Pancreas (tissue), 10 donors: ENCODE data around the gene TDRD15. TPM values are rescaled to one million over a fixed set of nuclear protein-coding genes. Genes with fewer than 3 reads are reported as not detected.

Source experiments
- ATAC-seq, 4 donors: fragments of 200-7000 bp; cut with Tn5 transposase; one replicate each; pipeline versions ENCODE4 v1.8.0 to v1.9.1; 2020; ENCODE audit warnings: mild to moderate bottlenecking in 4 of 4, moderate library complexity in 4 of 4
- DNase-seq, 6 donors: peaks; one replicate each; pipeline ENCODE4 v3.0.0-alpha.2; 2020
- FAIRE-seq: peaks from 2 replicates; lab custom pipeline; 2012; peaks lifted over from hg19 to GRCh38; lab: Jason Lieb, UNC
- H3K27ac ChIP-seq, 4 donors: fragments of 200-600 bp; sonication (generic); 1 replicate in 3 of 4; 2 replicates in 1 of 4; pipeline versions ENCODE4 v1.5.0 to v1.8.0; 2020
- H3K27me3 ChIP-seq, 4 donors: fragments of 200-600 bp; one replicate each; pipeline ENCODE4 v1.8.0; 2021
- H3K36me3 ChIP-seq, 3 donors: fragments of 200-600 bp; sonication (generic) in 1 of 3; one replicate each; pipeline versions ENCODE4 v1.5.0 to v1.8.0; 2020 to 2021
- H3K4me1 ChIP-seq, 3 donors: fragments of 200-600 bp; one replicate each; pipeline ENCODE4 v1.8.0; 2021
- H3K4me3 ChIP-seq, 4 donors: fragments of 200-600 bp; sonication (generic) in 2 of 4; one replicate each; pipeline versions ENCODE4 v1.5.0 to v1.8.0; 2020 to 2021
- H3K9me3 ChIP-seq, 4 donors: fragments of 200-600 bp; one replicate each; pipeline ENCODE4 v1.8.0; 2021
- CTCF ChIP-seq, 4 donors: fragments of 200-600 bp; sonication (generic) in 3 of 4; IDR thresholded peaks; one replicate each; pipeline versions ENCODE4 v1.5.0 to v1.8.0; 2021; ENCODE audit warnings: antibody characterized with exemption in 4 of 4
- WGBS, 2 donors: extraction: QIAGEN DNeasy Blood & Tissue Kit; methylation state at CpG; one replicate each; pipeline ENCODE4 v1.1.7; 2013; 5-methylcytosine and 5-hydroxymethylcytosine counted together
- intact Hi-C, 3 donors: fragments of 100-400 bp; cut with DNase I; formaldehyde crosslinking; loops; one replicate each; pipeline versions ENCODE4 v1.11.1 to v1.14.2; 2022
- polyA plus RNA-seq, 2 donors: library from polyadenylated mRNA; stranded (reverse); fragments of 200-250 nt; gene quantifications; one replicate each; pipeline ENCODE4 v1.2.3, GENCODE V29; 2013
- total RNA-seq, 6 donors: library from RNA; stranded (reverse); fragmentation: NEBNext Ultra II Directional in 4 of 6; extraction: Animal tissue kit (Norgen Biotek cat#: 25700) in 4 of 6; gene quantifications; one replicate each; pipeline versions ENCODE4 v1.2.1 to v1.2.4, GENCODE V29; 2021 to 2023
- donor health status: healthy with polysubstance abuse.
- donor health status: DM: no; HTN: no; CAD: no; lungs with moderate emphysema.
- donor health status: DM: no; HTN: no; CAD: no.
- donor health status: control.
- donor health status: control.
- donor health status: Bipolar disorder and iron deficiency.
- donor health status: DM: yes; HTN: yes; CAD: no.
- donor health status: DM: no; HTN: no; CAD: no.
- donor health status: DM: no; HTN: no; CAD: no.
- donor health status: DM: yes; HTN: yes; CAD: no.

TDRD15 gene
- total and polyA plus RNA-seq, 8 donors: not detected

- no peak for TF ChIP-seq CTCF (IDR thresholded peaks at IDR 0.05)
- no peak for DNase-seq
- H3K4me3 ChIP-seq: no peak overlapping the region
- H3K9me3 ChIP-seq: no peaks in the 10 kb centered on the region
- H3K27me3 ChIP-seq: no peaks in the 10 kb centered on the region
- no peak for ATAC-seq
- WGBS, 2 donors: 52 to 56% methylated on average over 1 of the region's 1 CpG
- H3K27ac ChIP-seq: no peak overlapping the region
- FAIRE-seq: no peak
- peaks cover 0 to 7% (median 2%) of the 10 kb centered on the region in 3 donors for H3K4me1 ChIP-seq
- intact Hi-C loops: no loop called here
- H3K36me3 ChIP-seq: no peaks in the 10 kb centered on the region
Measured at GRCh38 chr2:21104030-21104660, 19.6 kb upstream of the TDRD15 start.

DNA sequence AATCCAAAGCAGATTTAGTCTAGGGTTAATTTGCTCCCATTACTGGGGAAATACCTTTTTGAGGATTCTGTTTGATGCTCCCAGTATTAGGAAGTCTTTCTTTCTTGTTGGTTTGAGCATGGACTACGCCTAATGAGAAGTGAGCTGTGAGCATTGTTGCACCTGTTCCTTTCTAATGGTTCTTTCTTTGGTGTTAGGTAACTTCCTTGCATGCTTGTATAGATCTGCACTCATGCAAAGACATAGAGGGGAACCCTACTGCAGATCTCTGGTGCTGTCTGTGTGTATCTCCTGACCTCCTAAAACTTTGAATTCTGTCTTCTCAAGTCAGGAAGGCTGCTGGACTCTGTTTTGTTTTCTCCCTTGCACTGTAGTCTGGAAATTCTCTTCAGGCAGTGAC lies 12.8 kb upstream of the TDRD15 start:
- Histone ChIP-seq H3K27ac (no peak overlapping the region), H3K9me3 (no peaks in the 10 kb centered on the region), H3K27me3 (no peaks in the 10 kb centered on the region), H3K36me3 (no peaks in the 10 kb centered on the region), H3K4me1 (no peaks in the 10 kb centered on the region), H3K4me3 (no peak overlapping the region)
- TF ChIP-seq CTCF (IDR thresholded peaks at IDR 0.05): no peak
- DNase-seq (no peak), FAIRE-seq (no peak), ATAC-seq (no peak)
- intact Hi-C loops: loop anchor here in 1 of 3 donors (5.0 kb wide), 1 partner anchor 69 kb away; the partner anchor contains the start of gene APOB
- WGBS, 2 donors: 70 to 94% methylated on average over 1 of the region's 1 CpG

DNA sequence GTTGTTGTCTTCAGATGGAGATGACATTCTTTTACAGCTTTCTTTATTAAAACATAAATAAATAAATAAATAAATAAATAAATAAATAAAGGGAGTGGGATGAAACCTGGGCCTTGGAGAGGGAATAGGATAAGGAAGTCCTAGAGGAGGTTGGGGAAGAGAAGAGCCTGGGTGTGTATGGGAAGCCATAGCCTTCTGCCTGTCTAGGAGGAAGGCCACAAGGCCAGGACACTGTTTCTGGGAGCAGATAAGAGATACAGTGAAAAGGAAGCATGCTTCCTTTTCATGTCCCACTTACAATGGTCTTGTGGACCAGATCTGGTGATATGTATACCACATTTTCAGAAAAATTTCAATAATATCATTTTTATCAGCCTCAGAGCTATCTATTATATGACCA lies 6.1 kb upstream of the TDRD15 start:
- H3K4me1 ChIP-seq: no peaks in the 10 kb centered on the region
- TF ChIP-seq CTCF (IDR thresholded peaks at IDR 0.05): no peak
- H3K4me3 ChIP-seq: no peak overlapping the region
- no peaks in the 10 kb centered on the region for H3K36me3 ChIP-seq
- DNase-seq (no peak), ATAC-seq (no peak), FAIRE-seq (no peak)
- peaks cover 0 to 2% (median 0%) of the 10 kb centered on the region in 4 donors for H3K27me3 ChIP-seq
- H3K27ac ChIP-seq: no peak overlapping the region
- H3K9me3 ChIP-seq: no peaks in the 10 kb centered on the region
- intact Hi-C loops: loop anchor here in 1 of 3 donors (5.0 kb wide), 1 partner anchor 70 kb away; no protein-coding TSS in a partner anchor

DNA sequence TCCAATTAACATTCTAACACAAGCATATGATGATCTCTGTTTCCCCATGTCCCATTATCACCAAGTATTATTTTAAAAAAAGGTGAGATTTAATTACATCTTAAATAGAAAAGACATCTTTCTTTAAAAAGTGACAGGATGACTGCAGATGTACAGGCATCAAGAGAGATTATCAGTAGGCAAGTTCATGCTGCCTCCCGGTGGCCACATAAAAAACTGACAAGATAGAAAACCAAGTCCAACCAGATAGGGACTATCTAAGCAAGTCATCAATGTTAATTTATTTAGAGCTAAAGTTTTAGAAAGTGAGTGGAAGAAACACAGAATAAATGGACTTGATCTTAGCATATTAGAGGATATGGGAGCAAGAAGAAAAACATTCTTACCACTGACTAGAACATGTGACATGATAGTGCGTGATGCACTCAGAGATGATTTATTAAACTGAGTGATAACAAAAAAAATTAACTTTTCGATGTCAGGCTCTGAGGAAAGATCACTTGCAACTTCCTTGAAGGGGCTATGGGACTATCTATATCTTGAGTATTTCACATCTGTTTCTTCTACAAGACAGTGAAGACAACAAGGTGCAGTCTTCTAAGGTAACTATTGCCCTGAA lies 5.4 kb upstream of the TDRD15 start:
- H3K4me1 ChIP-seq: no peaks in the 10 kb centered on the region
- WGBS, 2 donors: 27 to 28% methylated on average over 3 of the region's 3 CpGs
- no peak for FAIRE-seq
- intact Hi-C loops: loop anchor here in 1 of 3 donors (5.0 kb wide), 1 partner anchor 71 kb away; no protein-coding TSS in a partner anchor
- DNase-seq: peak in 1 of 6 donors; percentile 15
- no peaks in the 10 kb centered on the region for H3K36me3 ChIP-seq
- peaks cover 0 to 2% (median 0%) of the 10 kb centered on the region in 4 donors for H3K27me3 ChIP-seq
- TF ChIP-seq CTCF (IDR thresholded peaks at IDR 0.05): peak in 1 of 4 donors; percentile 12
- H3K9me3 ChIP-seq: no peaks in the 10 kb centered on the region
- no peak overlapping the region for H3K27ac ChIP-seq
- H3K4me3 ChIP-seq: no peak overlapping the region
- ATAC-seq: peak in 2 of 4 donors; percentile 42 to 47

- no peak for FAIRE-seq
- TF ChIP-seq CTCF (IDR thresholded peaks at IDR 0.05): no peak
- intact Hi-C loops: no loop called here
- no peak for ATAC-seq
- Histone ChIP-seq H3K36me3 (no peaks in the 10 kb centered on the region), H3K27ac (no peak overlapping the region), H3K9me3 (no peaks in the 10 kb centered on the region), H3K27me3 (peaks cover 0 to 19% (median 2%) of the 10 kb centered on the region in 4 donors), H3K4me1 (no peaks in the 10 kb centered on the region), H3K4me3 (no peak overlapping the region)
- DNase-seq: no peak
- 62 to 67% methylated on average over 5 of the region's 5 CpGs for WGBS, 2 donors
Measured at GRCh38 chr2:21131861-21132260, 8.1 kb downstream of the TDRD15 start.
